GM12875 (cell line): ENCODE results near the gene RAB17.

Experiments
- H3K4me3 ChIP-seq: one replicate; pipeline ENCODE4 v1.5.1; 2011; ENCODE audit warnings: low read depth, low read length, control low read depth
- TF ChIP-seq, protein P1 (sequence below): IDR thresholded peaks from 2 replicates; pipeline ENCODE4 v1.5.1; 2011; ENCODE audit warnings: low read depth, mild to moderate bottlenecking, control low read depth, inconsistent platforms, low read length, moderate library complexity, borderline replicate concordance; ENCODE audit not compliant: insufficient read depth

The RAB17 gene

DNA sequence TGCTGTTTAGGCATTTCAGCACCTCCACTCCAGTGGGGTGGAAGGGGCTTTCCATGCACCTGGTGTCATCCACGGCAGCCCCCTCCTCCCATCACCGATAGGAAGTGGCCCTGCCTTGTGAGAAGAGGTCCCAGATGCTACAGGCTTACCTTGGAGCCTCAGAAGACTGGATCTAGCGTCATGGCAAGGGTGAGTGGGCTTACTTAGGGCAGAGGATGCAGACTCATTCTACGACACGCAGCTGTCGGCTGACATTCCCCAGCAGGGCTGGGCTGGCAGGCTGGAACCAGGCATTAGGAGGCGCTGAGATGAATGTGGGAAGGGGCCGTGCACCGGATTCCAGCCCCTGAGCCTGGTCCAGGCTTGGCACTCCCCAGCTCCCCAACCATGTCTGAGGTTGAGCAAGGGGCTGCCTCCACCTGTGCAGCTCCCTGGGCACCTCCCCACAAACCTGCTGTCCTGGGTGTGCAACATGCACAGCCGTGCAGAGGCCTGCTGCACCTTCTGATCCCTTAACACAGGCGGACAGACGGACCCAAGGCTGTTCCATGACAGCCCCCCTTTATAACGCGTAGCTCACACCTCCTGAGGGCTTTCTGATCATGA lies 25.9 kb downstream of the RAB17 start:
- H3K4me3 ChIP-seq = no peak overlapping the region
- TF ChIP-seq, protein P1, sequence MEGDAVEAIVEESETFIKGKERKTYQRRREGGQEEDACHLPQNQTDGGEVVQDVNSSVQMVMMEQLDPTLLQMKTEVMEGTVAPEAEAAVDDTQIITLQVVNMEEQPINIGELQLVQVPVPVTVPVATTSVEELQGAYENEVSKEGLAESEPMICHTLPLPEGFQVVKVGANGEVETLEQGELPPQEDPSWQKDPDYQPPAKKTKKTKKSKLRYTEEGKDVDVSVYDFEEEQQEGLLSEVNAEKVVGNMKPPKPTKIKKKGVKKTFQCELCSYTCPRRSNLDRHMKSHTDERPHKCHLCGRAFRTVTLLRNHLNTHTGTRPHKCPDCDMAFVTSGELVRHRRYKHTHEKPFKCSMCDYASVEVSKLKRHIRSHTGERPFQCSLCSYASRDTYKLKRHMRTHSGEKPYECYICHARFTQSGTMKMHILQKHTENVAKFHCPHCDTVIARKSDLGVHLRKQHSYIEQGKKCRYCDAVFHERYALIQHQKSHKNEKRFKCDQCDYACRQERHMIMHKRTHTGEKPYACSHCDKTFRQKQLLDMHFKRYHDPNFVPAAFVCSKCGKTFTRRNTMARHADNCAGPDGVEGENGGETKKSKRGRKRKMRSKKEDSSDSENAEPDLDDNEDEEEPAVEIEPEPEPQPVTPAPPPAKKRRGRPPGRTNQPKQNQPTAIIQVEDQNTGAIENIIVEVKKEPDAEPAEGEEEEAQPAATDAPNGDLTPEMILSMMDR = no peak

DNA sequence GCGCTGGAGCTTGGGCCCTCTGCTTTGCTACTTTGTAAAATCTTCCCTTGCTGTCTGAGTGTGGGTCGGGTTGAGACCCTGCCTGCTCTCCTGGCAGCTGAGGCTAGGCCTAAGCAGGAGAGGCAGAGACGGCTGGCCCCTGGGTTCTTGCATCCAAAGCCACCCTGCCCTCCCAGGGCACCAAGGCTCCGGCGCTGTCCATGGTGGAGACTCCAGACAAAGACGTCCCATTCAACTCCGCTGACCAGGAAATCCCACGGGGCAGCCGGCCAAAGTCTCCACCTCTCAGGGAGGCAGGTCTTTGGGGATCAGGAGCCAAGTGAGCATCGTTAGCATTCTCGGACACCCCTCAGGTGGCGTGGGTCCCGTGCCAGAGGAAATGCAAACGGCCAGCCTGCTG lies 26.7 kb downstream of the RAB17 start:
- H3K4me3 ChIP-seq = no peak overlapping the region
- TF ChIP-seq, protein P1 = no peak

DNA sequence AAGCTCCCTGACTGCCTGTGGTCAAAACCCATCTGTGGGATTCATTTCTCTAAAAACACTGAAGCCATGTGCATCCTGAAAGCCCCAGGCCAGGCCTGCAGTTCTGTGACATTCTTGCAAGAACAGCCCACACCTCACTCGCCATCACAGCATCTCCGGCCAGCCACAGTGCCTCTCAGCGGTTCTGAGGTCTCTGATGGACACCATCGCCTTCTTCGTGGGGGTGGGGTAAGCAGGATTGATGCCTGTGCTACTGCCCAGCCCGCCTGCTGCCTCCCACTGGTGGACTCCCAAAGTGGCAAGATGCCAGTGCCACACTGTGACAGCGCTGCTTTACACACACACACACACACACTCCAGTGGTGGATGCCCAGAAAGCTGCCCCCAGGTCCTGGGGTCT lies 29.3 kb downstream of the RAB17 start:
- H3K4me3 ChIP-seq = no peak overlapping the region
- TF ChIP-seq, protein P1 = no peak

DNA sequence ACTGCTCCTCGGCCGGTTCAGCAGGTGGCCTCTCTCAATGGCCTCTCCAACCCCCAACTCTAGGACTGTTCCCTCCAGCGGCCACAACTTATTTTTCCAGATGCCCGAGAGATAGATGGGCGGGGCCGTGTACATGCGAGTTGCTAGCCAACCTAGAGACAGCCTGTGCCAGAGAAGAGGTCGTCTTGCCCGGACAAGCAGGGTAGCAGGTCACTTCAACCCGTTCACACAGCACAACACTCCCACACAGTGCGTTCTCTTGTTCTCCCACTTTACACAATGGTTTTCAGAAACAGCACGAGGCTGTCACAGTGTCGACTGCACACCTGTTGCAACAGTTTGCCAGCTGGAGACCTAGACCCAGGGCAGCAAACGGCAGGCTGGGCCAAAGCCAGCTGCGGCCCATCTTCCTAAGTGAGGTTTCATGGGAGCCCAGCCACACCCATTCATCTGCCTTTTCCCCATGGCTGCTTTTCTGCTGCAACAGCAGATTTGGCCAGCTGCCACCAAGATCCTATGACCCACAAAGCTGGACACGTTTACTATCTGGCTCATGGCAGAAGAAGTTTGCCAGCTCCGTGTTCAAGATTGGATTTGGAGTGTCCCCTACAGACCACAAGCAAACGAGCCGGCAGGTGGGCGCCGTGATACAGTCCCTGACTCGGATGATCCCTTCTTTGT lies 31.4 kb downstream of the RAB17 start:
- H3K4me3 ChIP-seq = no peak overlapping the region
- TF ChIP-seq, protein P1 = no peak

DNA sequence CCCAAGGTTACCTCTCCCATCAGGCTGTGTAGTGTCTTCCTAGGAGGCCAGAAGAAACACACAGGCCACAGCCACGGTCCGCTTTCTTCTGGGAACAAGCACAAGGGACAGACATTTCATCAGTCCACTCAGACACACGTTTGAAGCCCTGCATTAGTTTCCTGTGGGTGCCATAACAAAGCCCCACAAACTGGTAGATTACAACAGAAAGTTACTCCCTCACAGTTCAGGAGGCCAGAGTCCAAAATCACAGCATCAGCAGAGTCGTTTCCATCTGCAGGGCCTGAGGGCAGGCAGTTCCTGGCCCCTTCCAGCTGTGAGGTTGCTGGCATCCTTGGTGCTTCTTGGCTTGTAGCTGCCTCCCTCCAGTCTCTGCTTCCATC lies 32.9 kb downstream of the RAB17 start:
- TF ChIP-seq, protein P1 = no peak
- no peak overlapping the region for H3K4me3 ChIP-seq

DNA sequence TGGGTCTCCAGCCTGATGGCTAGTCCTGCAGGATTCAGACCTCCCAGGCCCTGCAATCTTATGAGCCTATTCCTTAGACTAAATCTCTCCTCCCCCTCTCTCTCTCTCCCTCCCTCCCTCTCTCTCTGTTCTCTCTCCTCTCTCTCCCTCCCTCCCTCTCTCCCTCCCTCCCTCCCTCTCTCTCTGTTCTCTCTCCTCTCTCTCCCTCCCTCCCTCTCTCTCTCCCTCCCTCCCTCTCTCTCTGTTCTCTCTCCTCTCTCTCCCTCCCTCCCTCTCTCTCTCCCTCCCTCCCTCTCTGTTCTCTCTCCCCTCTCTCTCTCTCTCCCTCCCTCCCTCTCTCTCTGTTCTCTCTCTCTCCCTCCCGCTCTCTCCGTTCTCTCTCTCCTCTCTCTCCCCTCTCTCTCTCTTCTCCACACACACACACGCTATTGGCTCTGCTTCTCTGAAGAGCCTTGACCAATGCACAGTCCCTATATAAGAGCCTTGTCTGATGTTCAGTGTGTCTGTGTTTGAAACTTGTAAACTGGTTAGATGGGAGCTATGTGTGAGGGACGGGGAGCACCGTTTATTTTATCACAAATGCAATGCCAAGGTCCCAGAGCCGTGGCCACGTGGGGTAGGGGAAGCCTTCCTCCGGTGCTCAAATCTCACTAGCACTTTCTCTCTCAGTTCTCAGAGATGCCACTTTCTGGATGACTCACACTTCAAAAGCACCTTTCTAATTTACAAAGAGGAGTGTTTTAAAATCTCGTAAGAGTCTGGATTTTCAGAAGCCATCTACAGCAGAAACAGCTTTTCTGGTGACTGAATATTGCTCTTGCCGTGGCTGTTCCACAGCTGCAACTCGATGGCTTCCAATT lies 33.5 kb downstream of the RAB17 start:
- no peak overlapping the region for H3K4me3 ChIP-seq
- TF ChIP-seq, protein P1 = no peak
